LHCN-M2 (cell line): ENCODE data around the gene CSTA. TPM values are rescaled to one million over a fixed set of nuclear protein-coding genes. Genes with fewer than 3 reads are reported as not detected.

Source experiments
- DNase-seq: peaks from one replicate; pipeline ENCODE4 v3.0.0-alpha.2; 2012; ENCODE audit warnings: low read depth
- polyA plus RNA-seq: library from polyadenylated mRNA; unstranded; fragments of >200 nt; gene quantifications from one replicate; pipeline ENCODE4 v1.2.1, GENCODE V29; 2012; ENCODE audit warnings: missing spikeins
- total RNA-seq: library from RNA; depleted of rRNA; stranded (reverse); fragments of >200 nt; gene quantifications from 2 replicates; pipeline ENCODE4 v1.2.3, GENCODE V29; 2014; rRNA removed

The CSTA gene
- 0.46 TPM in 1 of 2 replicates, not detected in the other for total RNA-seq
- 0.11 TPM for polyA plus RNA-seq

DNA sequence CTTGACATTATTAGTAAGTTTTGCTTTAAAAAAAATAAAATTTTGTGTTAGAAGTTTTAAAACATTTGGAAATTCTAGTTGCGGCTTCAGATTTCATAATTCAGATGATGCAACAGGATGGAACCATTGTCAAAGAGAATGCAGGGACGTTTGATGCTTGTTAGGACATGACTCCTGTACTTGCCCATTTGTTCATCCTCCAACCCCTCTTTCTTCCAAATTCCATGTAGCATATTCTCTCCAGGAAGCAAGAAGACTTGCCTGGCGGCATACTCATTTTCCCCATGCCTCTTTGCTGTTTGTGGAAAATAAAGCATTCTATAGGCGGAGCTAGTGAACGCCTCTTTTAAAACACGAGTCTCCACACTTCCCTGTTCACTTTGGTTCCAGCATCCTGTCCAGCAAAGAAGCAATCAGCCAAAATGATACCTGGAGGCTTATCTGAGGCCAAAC is at the start of gene CSTA:
Gene CSTA, plus strand, starts transcription at position 378 of the 453 bp plus-strand sequence. Its CDS starts 45 bp downstream, at position 423.
- DNase-seq, result peak; percentile 15

DNA sequence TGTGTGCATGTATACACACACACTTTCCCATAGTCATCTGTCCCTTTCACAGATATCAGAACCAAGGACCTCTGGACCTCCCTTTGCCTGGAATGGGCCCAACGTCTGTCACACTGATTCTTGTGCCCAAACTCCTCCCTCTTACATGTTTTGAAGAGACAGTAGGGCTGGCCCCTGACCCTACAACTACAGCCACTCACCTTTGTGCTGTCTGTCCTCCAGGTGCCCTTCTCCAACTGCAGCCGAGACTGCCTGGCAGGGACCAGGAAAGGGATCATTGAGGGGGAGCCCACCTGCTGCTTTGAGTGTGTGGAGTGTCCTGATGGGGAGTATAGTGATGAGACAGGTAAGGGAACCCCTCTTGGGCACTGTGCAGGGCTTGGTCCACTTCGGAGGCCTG is 43.2 kb upstream of the CSTA start:
- no peak for DNase-seq

DNA sequence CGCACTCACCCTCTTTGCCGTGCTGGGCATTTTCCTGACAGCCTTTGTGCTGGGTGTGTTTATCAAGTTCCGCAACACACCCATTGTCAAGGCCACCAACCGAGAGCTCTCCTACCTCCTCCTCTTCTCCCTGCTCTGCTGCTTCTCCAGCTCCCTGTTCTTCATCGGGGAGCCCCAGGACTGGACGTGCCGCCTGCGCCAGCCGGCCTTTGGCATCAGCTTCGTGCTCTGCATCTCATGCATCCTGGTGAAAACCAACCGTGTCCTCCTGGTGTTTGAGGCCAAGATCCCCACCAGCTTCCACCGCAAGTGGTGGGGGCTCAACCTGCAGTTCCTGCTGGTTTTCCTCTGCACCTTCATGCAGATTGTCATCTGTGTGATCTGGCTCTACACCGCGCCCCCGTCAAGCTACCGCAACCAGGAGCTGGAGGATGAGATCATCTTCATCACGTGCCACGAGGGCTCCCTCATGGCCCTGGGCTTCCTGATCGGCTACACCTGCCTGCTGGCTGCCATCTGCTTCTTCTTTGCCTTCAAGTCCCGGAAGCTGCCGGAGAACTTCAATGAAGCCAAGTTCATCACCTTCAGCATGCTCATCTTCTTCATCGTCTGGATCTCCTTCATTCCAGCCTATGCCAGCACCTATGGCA is 41.1 kb upstream of the CSTA start:
- DNase-seq, result no peak

GRCh38 chr3:122284486-122284885 is 40.6 kb upstream of the CSTA start:
- no peak for DNase-seq

DNA sequence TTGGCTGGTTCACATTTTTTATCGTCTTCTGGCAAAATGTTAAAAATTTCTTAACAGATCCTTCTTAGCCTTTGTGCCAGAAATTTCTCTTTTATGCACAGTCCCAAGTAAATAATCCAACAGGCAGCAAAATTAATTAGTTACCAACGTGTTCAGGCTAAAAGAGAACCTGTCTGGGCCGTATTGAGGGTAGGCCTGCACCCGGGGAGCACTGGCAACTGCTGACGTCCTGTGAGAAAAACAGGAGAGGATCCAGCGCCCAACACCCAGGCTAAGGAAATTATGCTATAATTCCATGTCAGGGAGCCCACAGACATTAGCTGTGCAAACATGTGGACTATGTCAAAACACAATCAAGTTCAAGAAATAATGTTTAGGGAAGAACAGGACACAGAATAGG is 30.7 kb upstream of the CSTA start:
- DNase-seq, result no peak

- DNase-seq, result no peak
Measured at GRCh38 chr3:122295266-122296062, 29.6 kb upstream of the CSTA start.

GRCh38 chr3:122298239-122298638 is 26.8 kb upstream of the CSTA start:
- DNase-seq, result no peak

DNA sequence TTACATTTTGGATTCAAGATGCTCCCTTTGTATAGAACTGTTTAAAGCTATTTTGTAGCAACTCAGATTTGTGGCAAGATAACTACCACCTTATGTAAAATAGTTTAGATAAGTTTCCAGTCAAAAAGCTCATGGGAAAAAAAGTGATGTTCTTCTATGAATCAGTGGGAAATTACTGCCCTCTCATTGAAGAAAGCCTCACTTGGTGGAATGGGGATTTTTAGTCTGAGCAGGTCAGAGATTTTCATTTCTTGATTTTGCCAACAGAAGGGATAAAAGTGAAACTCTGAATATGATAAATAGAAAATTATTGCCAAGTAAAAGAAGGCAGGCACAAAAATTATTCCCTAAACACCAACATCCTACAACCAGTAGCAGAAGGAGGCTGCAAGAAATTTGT is 25.8 kb upstream of the CSTA start:
- DNase-seq, result no peak

GRCh38 chr3:122299872-122300460 is 25.1 kb upstream of the CSTA start:
- DNase-seq, result peak; percentile 20

DNA sequence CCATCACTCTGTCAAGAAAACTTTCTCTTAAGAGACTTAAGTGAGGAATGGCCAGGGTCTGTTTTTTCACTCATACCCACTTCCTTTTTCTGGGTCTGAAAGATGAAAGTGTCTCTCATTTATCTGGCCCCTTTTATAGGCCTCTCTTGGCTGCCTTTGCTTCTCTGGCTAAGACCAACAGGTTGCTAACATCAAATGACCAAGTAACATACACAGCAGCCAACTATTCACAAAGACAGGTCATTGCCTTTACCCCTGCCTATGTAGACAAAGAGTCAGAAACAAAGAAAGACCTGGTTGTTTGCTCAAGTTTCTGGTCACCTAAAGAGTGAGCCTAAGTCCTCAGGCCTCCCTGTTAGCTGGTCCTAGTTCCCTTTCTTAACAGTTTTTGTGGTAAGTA is 24.0 kb upstream of the CSTA start:
- no peak for DNase-seq

DNA sequence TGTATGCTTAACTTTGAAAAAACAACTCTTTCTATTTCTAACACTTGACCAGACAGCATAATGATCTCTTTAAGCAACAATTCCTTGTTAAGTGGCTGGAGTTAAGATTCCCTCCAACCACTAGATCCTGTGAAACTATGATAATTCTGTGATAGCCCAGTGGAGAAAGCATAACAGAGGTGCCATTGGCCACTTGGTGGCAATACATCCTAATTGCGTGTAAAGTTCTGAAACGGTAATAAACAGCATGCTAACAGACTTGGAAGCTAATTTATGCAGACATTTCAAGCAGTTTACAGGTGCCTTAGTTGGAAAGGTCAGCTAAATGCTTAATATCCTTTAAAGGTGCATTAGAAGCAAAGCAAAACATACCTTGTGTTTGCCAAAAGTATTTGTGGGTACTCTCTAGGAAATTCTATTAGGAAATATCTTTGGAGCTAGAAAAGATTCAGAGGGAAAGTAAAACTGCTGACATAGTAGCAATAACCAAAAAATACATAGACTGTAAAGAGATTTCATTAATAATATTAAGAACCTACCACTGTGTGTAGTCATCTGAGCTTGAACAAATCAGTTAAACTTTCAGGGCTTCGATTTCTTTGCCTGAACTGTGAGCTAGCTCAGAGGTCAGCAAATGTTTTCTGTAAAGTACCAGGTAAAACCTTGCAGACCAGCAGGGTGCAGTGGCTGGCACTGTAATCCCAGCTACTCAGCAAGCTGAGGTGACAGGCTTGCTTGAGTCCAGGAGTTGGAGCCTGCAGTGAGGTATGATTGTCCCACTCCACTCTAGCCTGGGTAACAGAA is 19.0 kb upstream of the CSTA start:
- no peak for DNase-seq

DNA sequence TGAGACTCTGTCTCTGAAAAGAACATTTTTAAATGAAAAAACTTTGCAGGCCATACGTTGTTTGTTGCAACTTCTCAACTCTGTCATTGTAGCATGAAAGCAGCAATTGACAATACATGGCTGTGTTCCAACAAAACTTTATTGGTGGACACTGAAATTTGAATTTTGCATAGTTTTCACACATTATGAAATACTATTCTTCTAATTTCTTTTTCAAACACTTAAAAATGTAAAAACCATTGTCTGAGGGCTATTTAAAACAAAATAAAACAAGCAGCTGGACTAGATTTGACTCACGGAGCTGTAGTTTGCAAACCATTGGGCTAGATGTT is 18.5 kb upstream of the CSTA start:
- no peak for DNase-seq

DNA sequence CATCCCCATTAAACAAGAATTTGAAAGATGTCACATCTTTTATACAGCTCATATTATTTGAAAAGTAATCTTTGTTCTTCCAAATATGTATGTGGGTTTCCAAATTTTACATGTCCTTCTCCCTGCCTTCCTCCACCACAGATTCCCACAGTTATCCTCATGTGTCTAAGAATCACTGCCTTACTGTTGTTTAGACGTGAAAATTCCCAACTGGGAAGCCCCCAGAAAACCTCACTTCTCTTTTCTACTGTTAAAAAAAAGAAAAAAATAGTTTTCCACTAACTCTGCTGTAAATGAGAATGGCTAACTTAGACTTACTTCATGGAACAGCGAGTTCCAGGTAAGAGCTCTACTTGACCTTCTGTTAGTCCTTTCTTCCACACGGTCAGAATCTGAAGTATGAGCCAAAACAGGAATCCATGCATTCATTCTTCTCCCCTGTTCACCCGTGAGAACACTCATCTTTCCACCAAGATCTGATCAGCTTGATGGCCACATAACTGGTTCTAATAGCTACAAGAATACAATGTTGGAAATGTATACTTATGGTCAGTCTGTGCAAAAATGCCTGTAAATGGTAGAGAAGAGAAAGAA is 17.9 kb upstream of the CSTA start:
- DNase-seq, result no peak

GRCh38 chr3:122307976-122308375 is 17.1 kb upstream of the CSTA start:
- DNase-seq, result no peak

- no peak for DNase-seq
Measured at GRCh38 chr3:122310361-122310760, 14.7 kb upstream of the CSTA start.

- DNase-seq, result no peak
Measured at GRCh38 chr3:122312826-122313225, 12.2 kb upstream of the CSTA start.

GRCh38 chr3:122313281-122313680 is 11.8 kb upstream of the CSTA start:
- DNase-seq, result no peak

DNA sequence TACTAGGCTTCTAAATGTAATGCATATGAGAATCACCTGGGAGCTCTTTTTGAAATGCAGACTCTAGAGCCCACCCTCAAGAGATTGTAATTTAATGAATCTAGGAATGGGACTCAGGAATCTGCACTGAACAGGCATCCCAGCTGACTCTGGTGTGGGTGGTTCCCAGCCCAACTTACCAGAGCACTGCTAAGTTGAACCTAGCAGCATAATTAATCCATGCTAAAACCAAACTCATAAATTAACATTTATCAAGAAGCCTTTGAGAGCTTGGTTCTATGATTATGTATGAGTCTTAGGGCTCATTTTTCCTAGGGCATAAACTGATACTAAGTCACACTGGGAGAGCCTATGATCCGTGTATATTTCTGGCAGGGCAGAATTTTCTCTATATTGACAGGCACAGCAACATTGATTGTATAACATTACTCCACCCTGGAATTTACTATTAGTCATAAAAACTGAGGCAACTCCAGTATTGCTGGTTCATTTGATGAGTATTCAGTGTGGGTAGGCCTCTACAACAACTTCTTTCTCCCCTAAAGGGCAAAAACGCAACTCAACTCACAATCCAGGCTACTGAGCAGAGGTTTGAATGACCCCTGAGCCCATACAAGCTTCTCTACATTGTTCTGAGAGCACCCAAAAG is 10.7 kb upstream of the CSTA start:
- no peak for DNase-seq

DNA sequence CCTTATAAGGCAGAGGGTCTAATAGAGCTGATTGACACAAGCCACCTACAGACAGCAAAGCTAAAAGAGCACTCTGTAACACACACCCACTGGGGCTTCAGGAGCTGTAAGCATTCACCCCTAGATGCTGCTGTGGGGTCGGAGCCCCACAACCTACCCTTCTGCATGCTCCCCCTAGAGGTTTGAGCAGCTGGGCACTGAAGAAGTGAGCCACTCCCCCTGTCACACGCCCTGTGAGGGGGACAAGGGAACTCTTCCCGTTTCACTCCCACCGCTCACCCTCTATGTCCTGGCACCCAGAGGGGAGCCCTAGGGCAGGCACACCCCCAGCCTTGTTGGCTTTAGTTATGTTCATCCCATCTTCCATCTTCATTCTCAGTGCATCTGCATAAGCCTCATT is 9.4 kb upstream of the CSTA start:
- DNase-seq, result no peak

GRCh38 chr3:122316368-122316767 is 8.7 kb upstream of the CSTA start:
- DNase-seq, result no peak

DNA sequence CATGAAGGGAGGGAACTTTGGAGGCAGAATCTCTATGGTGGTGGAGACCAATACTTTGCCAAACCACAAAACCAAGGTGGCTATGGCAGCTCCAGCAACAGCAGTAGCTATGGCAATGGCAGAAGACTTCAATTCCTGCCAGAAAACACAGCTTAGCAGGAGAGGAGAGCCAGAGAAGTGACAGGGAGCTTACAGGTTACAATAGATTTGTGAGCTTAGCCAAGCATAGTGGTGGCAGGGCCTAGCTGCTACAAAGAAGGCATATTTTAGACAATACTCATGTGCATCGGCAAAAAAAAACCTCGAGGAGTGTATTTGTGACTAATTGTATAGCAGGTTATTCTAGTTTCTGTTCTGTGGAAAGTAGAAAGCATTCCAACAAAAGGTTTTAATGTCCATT is 6.4 kb upstream of the CSTA start:
- no peak for DNase-seq
